GM12878 (cell line): ENCODE data around the gene MYO7B. TPM values are rescaled to one million over a fixed set of nuclear protein-coding genes. Genes with fewer than 3 reads are reported as not detected.

Experiments
- ATAC-seq: fragments of 200-7000 bp; cut with Tn5 transposase; 3 replicates; pipeline ENCODE4 v1.9.1; 2020; ENCODE audit warnings: mild to moderate bottlenecking, moderate library complexity
- BruUV-seq: library from RNA; stranded (reverse); fragments of 400-500 nt; replicated peaks from 2 replicates; lab custom pipeline; 2021; lab: Mats Ljungman, UMichigan
- CTCF ChIA-PET: fragments of 300-600 bp; sonication (Branson Sonifier 250); formaldehyde crosslinking; extraction: SDS; loops from one replicate; lab custom pipeline; 2021; ENCODE audit warnings: inconsistent platforms; lab: Yijun Ruan, JAX
- POLR2A ChIA-PET: fragments of 350-600 bp; formaldehyde crosslinking; extraction: SDS; loops from one replicate; lab custom pipeline; 2021; ENCODE audit warnings: inconsistent platforms; lab: Charles Lee
- RAD21 ChIA-PET: fragments of 300-600 bp; sonication (Branson Sonifier 250); formaldehyde crosslinking; loops from one replicate; lab custom pipeline; 2023; ENCODE audit warnings: antibody characterized with exemption; ENCODE audit not compliant: unreplicated experiment; lab: Charles Lee
- SMC1A ChIA-PET: fragments of 300-600 bp; sonication (Branson Sonifier 250); formaldehyde crosslinking; loops from one replicate; lab custom pipeline; 2023; ENCODE audit not compliant: unreplicated experiment, uncharacterized antibody; lab: Charles Lee
- DNase-seq: peaks from one replicate; pipeline ENCODE4 v3.0.0-alpha.2; 2011; ENCODE audit warnings: low read depth, low spot score
- FAIRE-seq: peaks from 3 replicates; lab custom pipeline; 2011; peaks lifted over from hg19 to GRCh38; lab: Jason Lieb, UNC
- H2AFZ ChIP-seq: 2 replicates; pipeline ENCODE4 v1.6.0; 2011; ENCODE audit warnings: low read depth, low read length, control low read depth; ENCODE audit not compliant: control insufficient read depth
- H3K27ac ChIP-seq: 2 replicates; pipeline ENCODE4 v1.5.1; 2011; ENCODE audit warnings: control low read depth; ENCODE audit not compliant: control insufficient read depth, insufficient read depth
- H3K27me3 ChIP-seq, 2 experiments: replicated peaks in 1 of 2; 2 replicates each; pipeline versions ENCODE4 v1.6.0 to v1.6.1; 2011; ENCODE audit warnings: low read length in 1 of 2; ENCODE audit not compliant: control insufficient read depth in 2 of 2, insufficient read depth in 2 of 2
- H3K36me3 ChIP-seq, 2 experiments: 2 replicates each; pipeline ENCODE4 v1.5.1; 2011; ENCODE audit warnings: low read length in 1 of 2; ENCODE audit not compliant: control insufficient read depth in 2 of 2, insufficient read depth in 2 of 2
- H3K4me1 ChIP-seq: 2 replicates; pipeline ENCODE4 v1.6.1; 2011; ENCODE audit warnings: mild to moderate bottlenecking, low read length, moderate library complexity, mixed read lengths; ENCODE audit not compliant: control insufficient read depth, insufficient read depth
- H3K4me2 ChIP-seq: 2 replicates; pipeline ENCODE4 v1.6.0; 2011; ENCODE audit warnings: control low read depth; ENCODE audit not compliant: control insufficient read depth, insufficient read depth
- H3K4me3 ChIP-seq: fragments of 200-600 bp; sonication (generic); 2 replicates; pipeline ENCODE4 v1.5.1; 2016
- H3K79me2 ChIP-seq: 2 replicates; pipeline ENCODE4 v1.6.0; 2011; ENCODE audit warnings: low read length; ENCODE audit not compliant: control insufficient read depth, insufficient read depth
- H3K9ac ChIP-seq: 2 replicates; pipeline ENCODE4 v1.8.0; 2011; ENCODE audit warnings: low read length, control low read depth, mixed read lengths; ENCODE audit not compliant: control insufficient read depth, insufficient read depth
- H3K9me3 ChIP-seq: replicated peaks from 3 replicates; pipeline ENCODE4 v1.5.1; 2011; ENCODE audit warnings: mild to moderate bottlenecking, low read length; ENCODE audit not compliant: control insufficient read depth, insufficient read depth
- H4K20me1 ChIP-seq: 2 replicates; pipeline ENCODE4 v1.6.0; 2011; ENCODE audit not compliant: control insufficient read depth, insufficient read depth
- ATF7 ChIP-seq: fragments of 450-650 bp; IDR thresholded peaks from 2 replicates; pipeline ENCODE4 v1.6.1; 2016; ENCODE audit warnings: low read depth, mild to moderate bottlenecking
- EP300 ChIP-seq, 2 experiments: fragments of 150-350 bp in 1 of 2; IDR thresholded peaks; 2 replicates each; pipeline ENCODE4 v1.6.1; 2011 to 2012; ENCODE audit warnings: low read depth in 2 of 2, low read length in 2 of 2, borderline replicate concordance in 1 of 2, improper control_type of control experiment in 1 of 2, inconsistent platforms in 1 of 2; ENCODE audit not compliant: control insufficient read depth in 1 of 2
- EZH2 ChIP-seq: IDR thresholded peaks from 2 replicates; pipeline ENCODE4 v1.6.1; 2012; ENCODE audit warnings: low read depth, mild to moderate bottlenecking, control low read depth, inconsistent platforms, low read length, borderline replicate concordance; ENCODE audit not compliant: control insufficient read depth
- HDAC6 ChIP-seq: fragments of 200-600 bp; sonication (generic); IDR thresholded peaks from one replicate; pipeline ENCODE4 v1.8.0; 2017; ENCODE audit warnings: antibody characterized with exemption; ENCODE audit not compliant: unreplicated experiment
- KAT2A ChIP-seq: conservative IDR thresholded peaks from 2 replicates; pipeline ENCODE4 v1.6.1; 2011; ENCODE audit warnings: low read depth, low read length; ENCODE audit not compliant: control insufficient read depth
- PML ChIP-seq: IDR thresholded peaks from 2 replicates; pipeline ENCODE4 v1.6.1; 2012; ENCODE audit warnings: low read length, inconsistent platforms
- POLR2AphosphoS2 ChIP-seq: IDR thresholded peaks from 2 replicates; pipeline ENCODE4 v1.6.1; 2011; ENCODE audit warnings: low read depth, mild to moderate bottlenecking, low read length, improper control_type of control experiment, moderate library complexity
- PRDM15 ChIP-seq: fragments of 450-650 bp; formaldehyde crosslinking; IDR thresholded peaks from 2 replicates; pipeline ENCODE4 v1.4.0; 2020; ENCODE audit warnings: mild to moderate bottlenecking, moderate library complexity
- RAD21 ChIP-seq: IDR thresholded peaks from 2 replicates; pipeline ENCODE4 v1.6.1; 2011; ENCODE audit warnings: mild to moderate bottlenecking, low read depth, low read length, moderate library complexity; ENCODE audit not compliant: insufficient read depth
- REST ChIP-seq: IDR thresholded peaks from 2 replicates; pipeline ENCODE4 v1.6.1; 2012; ENCODE audit warnings: mild to moderate bottlenecking, low read depth, low read length
- SMAD1 ChIP-seq: fragments of 450-650 bp; IDR thresholded peaks from 2 replicates; pipeline ENCODE4 v1.6.1; 2018; ENCODE audit warnings: mild to moderate bottlenecking, low read depth; ENCODE audit not compliant: partially characterized antibody
- SUZ12 ChIP-seq: fragments of 200-600 bp; sonication (generic); IDR thresholded peaks from one replicate; pipeline ENCODE4 v1.6.1; 2018; ENCODE audit warnings: antibody characterized with exemption, mild to moderate bottlenecking; ENCODE audit not compliant: unreplicated experiment
- WGBS: methylation state at CpG from one replicate; pipeline ENCODE4 v1.1.6; 2016; ENCODE audit warnings: low lambda C conversion rate; ENCODE audit not compliant: insufficient replicate concordance, insufficient coverage; ENCODE audit errors: missing lambda C conversion rate; 5-methylcytosine and 5-hydroxymethylcytosine counted together
- in situ Hi-C: fragments of 300-500 bp; cut with MboI; formaldehyde crosslinking; loops from 9 replicates; pipeline ENCODE4 v1.14.3; 2018; ENCODE audit warnings: mixed read lengths
- intact Hi-C: fragments of 100-400 bp; cut with micrococcal nuclease; formaldehyde crosslinking; loops from one replicate; pipeline ENCODE4 v1.14.2; 2022; ENCODE audit not compliant: unreplicated experiment
- polyA plus RNA-seq, 11 experiments: library from polyadenylated mRNA; depleted of rRNA in 4 of 11; unstranded in 6 of 11; stranded (reverse) in 5 of 11; fragments of >200 nt; fragmentation: Nextera tagmentation in 4 of 11; fragmentation: Illumina TruSeq in 1 of 11; extraction: Ambion mirVana in 4 of 11; extraction: Trizol in 1 of 11; gene quantifications; 1 replicate in 1 of 11; 2 replicates in 10 of 11; pipeline versions ENCODE4 v1.2.1 to v1.2.3, GENCODE V29; 2011 to 2016; ENCODE audit warnings: inconsistent platforms in 2 of 11, missing spikeins in 2 of 11, low read depth in 1 of 11
- total RNA-seq, 4 experiments: library from RNA; depleted of rRNA in 3 of 4; stranded (reverse); fragments of >200 nt in 3 of 4; fragmentation: Illumina TruSeq in 1 of 4; extraction: Trizol in 1 of 4; gene quantifications; 2 replicates each; pipeline versions ENCODE4 v1.2.1 to v1.2.3, GENCODE V29; 2013 to 2021

MYO7B gene
- total and polyA plus RNA-seq, 10 of the 15 experiments (the other 5 are each of a cell fraction or from before 2014, with no cell fraction given) = 0.08 to 4.8 (median 1.2) TPM

- no peak for FAIRE-seq
- ChIA-PET CTCF (interaction anchor here (1.1 kb wide), 1 partner anchor 9 kb away, joined by 3 read pairs; no protein-coding TSS in a partner anchor), POLR2A (interaction anchor here (0.6 kb wide), 1 partner anchor 409 kb away, joined by 3 read pairs; no protein-coding TSS in a partner anchor), SMC1A (no interaction called here), RAD21 (no interaction called here)
- in situ Hi-C loops (no loop called here), intact Hi-C loops (no loop called here)
- no peaks in the 10 kb centered on the region for H3K4me1 ChIP-seq
- no peak for TF ChIP-seq PRDM15
- TF ChIP-seq SMAD1 = no peak
- TF ChIP-seq EZH2 = no peak
- no peak for TF ChIP-seq PML
- peak; percentile 94 for TF ChIP-seq SUZ12
- no peak for TF ChIP-seq POLR2AphosphoS2
- TF ChIP-seq HDAC6 = no peak
- TF ChIP-seq KAT2A = no peak
- no peak for TF ChIP-seq ATF7
- TF ChIP-seq REST = no peak
- no peak for TF ChIP-seq EP300 (IDR thresholded peaks at IDR 0.05; ENCODE audit: borderline replicate concordance in 1 of 2, control insufficient read depth in 1 of 2, low read depth in 2 of 2, low read length in 2 of 2)
- 0 out of 2 replicates have a peak, but pooled peaks have one; percentile 13 for TF ChIP-seq RAD21
- H3K9ac ChIP-seq = no peak within 1 kb of the TSS
- 0 out of 2 replicates have a peak, but pooled peaks cover 3% of the 10 kb centered on the region for H4K20me1 ChIP-seq
- BruUV-seq = no TSS peak
- H3K36me3 ChIP-seq = no peaks in the 10 kb centered on the region
- peaks cover 9 to 17% of the 10 kb centered on the region in 2 experiments for H3K27me3 ChIP-seq
- H2AFZ ChIP-seq = no peak within 1 kb of the TSS; the same call in 1 of the 2 replicates
- H3K27ac ChIP-seq = no peak within 1 kb of the TSS
- no peak; the same call in 2 of the 3 replicates for ATAC-seq
- 9% methylated on average over 34 of the region's 56 CpGs for WGBS
- H3K4me3 ChIP-seq = no peak within 1 kb of the TSS
- no peaks in the 10 kb centered on the region for H3K79me2 ChIP-seq
- peak within 1 kb of the TSS; percentile 27; the same call in 1 of the 2 replicates for H3K4me2 ChIP-seq
- H3K9me3 ChIP-seq = no peaks in the 10 kb centered on the region
- no peak for DNase-seq
Observed at GRCh38 chr2:127675331-127676261, 140.1 kb downstream of the MYO7B start, which contains the start of gene LIMS2. TSS of gene LIMS2 (minus strand) at chr2:127675530. CDS start at chr2:127675024, 506 bp downstream.
